GM12874 (cell line): Measurements from ENCODE around the gene SSBP2.

Experiments used
- CTCF ChIP-seq: IDR thresholded peaks from 2 replicates; pipeline ENCODE4 v1.5.1; 2011; ENCODE audit warnings: low read depth, mild to moderate bottlenecking, control low read depth, low read length, moderate library complexity; ENCODE audit not compliant: insufficient read depth

The SSBP2 gene

GRCh38 chr5:81547001-81547400 is 203.9 kb downstream of the SSBP2 start:
- TF ChIP-seq CTCF, result no peak

- TF ChIP-seq CTCF, result no peak
Measured at GRCh38 chr5:81545911-81546310, 205.0 kb downstream of the SSBP2 start.

- TF ChIP-seq CTCF, result no peak
Measured at GRCh38 chr5:81544351-81545018, 206.4 kb downstream of the SSBP2 start.

- no peak for TF ChIP-seq CTCF
Measured at GRCh38 chr5:81542242-81542641, 208.7 kb downstream of the SSBP2 start.

GRCh38 chr5:81537905-81538547 is 212.9 kb downstream of the SSBP2 start:
- no peak for TF ChIP-seq CTCF

- no peak for TF ChIP-seq CTCF
Measured at GRCh38 chr5:81534441-81534840, 216.5 kb downstream of the SSBP2 start.

GRCh38 chr5:81533629-81534405 is 217.1 kb downstream of the SSBP2 start:
- TF ChIP-seq CTCF, result no peak
